Left hindlimb (tissue), 1 donor: ENCODE results near the gene C2CD4D.
"Not testable (repeated sequence)": the region's sequence is repeated elsewhere in the genome, so short reads cannot be mapped to it uniquely, and the experiment has no call there.

Experiments
- DNase-seq: peaks from one replicate; pipeline ENCODE4 v3.0.0-alpha.2; 2018

The C2CD4D gene

GRCh38 chr1:151839457-151840403 is at the start of gene C2CD4D:
Gene C2CD4D, minus strand, starts transcription at chr1:151839820. Its CDS starts 831 bp downstream, at chr1:151838989.
- peak; percentile 73 for DNase-seq

GRCh38 chr1:151888972-151889570 is 49.5 kb upstream of the C2CD4D start:
- no peak for DNase-seq

- no peak for DNase-seq
These were observed 47.4 kb upstream of the C2CD4D start for GRCh38 chr1:151887028-151887427.

GRCh38 chr1:151885479-151885878 is 45.9 kb upstream of the C2CD4D start:
- DNase-seq = no peak

GRCh38 chr1:151884879-151885278 is 45.3 kb upstream of the C2CD4D start:
- not testable (repeated sequence) for DNase-seq

GRCh38 chr1:151884445-151884844 is 44.8 kb upstream of the C2CD4D start:
- not testable (repeated sequence) for DNase-seq

GRCh38 chr1:151883898-151884297 is 44.3 kb upstream of the C2CD4D start:
- not testable (repeated sequence) for DNase-seq

- not testable (repeated sequence) for DNase-seq
These were observed 43.3 kb upstream of the C2CD4D start for GRCh38 chr1:151882918-151883317.

GRCh38 chr1:151882466-151882865 is 42.8 kb upstream of the C2CD4D start:
- DNase-seq = no peak

- no peak for DNase-seq
These were observed 41.9 kb upstream of the C2CD4D start for GRCh38 chr1:151881479-151881878.

- no peak for DNase-seq
These were observed 35.9 kb upstream of the C2CD4D start for GRCh38 chr1:151875419-151876097.

GRCh38 chr1:151872776-151873175 is 33.2 kb upstream of the C2CD4D start:
- DNase-seq = not testable (repeated sequence)

- DNase-seq = no peak
These were observed 31.8 kb upstream of the C2CD4D start for GRCh38 chr1:151871284-151872030.

- DNase-seq = no peak
These were observed 28.9 kb upstream of the C2CD4D start for GRCh38 chr1:151868486-151868885.

GRCh38 chr1:151867765-151868411 is 28.3 kb upstream of the C2CD4D start:
- no peak for DNase-seq

- no peak for DNase-seq
These were observed 27.7 kb upstream of the C2CD4D start for GRCh38 chr1:151867321-151867720.

- DNase-seq = no peak
These were observed 24.8 kb upstream of the C2CD4D start for GRCh38 chr1:151864411-151864810.

- DNase-seq = no peak
These were observed 23.0 kb upstream of the C2CD4D start for GRCh38 chr1:151862604-151863003.

- no peak for DNase-seq
These were observed 21.0 kb upstream of the C2CD4D start for GRCh38 chr1:151860504-151861187.

- DNase-seq = no peak
These were observed 20.3 kb upstream of the C2CD4D start for GRCh38 chr1:151859891-151860293.

- no peak for DNase-seq
These were observed 19.5 kb upstream of the C2CD4D start for GRCh38 chr1:151858886-151859665.
